HG02759 (cell line): ENCODE data around the gene BCAS1.
A peak's percentile ranks its signal among the peaks of the same experiment; 100 is the strongest.
"Not testable (repeated sequence)": the region's sequence is repeated elsewhere in the genome, so short reads cannot be mapped to it uniquely, and the experiment has no call there.

ENCODE experiments used
- ATAC-seq: cut with Tn5 transposase; IDR thresholded peaks from one replicate; pipeline ENCODE4 v1.9.1; 2021; ENCODE audit warnings: mild to moderate bottlenecking, moderate library complexity; ENCODE audit not compliant: unreplicated experiment

Gene BCAS1

DNA sequence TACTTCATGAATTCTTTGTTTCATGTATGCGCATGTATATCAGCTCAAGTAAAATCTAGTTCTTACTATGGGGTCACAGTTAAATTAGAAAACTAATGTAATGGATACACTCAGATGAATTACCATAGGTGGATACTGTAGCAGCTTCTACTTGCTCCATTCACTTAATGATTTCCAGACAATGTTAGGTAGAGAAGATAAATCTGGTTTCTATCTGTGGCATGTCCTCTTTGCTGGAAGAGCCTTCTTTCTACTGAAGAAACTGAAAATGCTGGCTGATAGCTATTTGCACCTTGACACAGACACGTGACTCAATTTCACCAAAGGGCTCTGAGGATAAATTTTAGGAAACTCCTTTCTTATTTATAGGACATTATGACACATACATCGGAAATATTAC, 49.5 kb downstream of the BCAS1 start:
- no peak for ATAC-seq

DNA sequence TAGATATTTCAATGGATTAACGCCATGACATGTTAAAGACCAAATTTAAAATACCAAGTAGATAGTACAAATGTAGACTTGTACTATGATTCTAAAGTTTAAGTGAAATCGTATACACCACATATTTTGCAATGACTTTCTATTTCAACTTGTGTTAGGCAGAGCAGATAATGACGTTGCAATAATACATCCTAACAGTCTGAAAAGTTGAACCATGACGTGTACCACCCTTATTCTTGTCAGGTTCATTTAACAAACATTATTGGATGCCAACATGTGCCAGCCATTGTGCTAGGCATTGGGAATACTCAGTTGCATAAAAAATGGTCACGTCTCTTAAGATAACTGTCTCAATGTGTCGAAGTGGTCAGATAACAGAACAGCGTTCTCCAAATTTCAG, 50.0 kb downstream of the BCAS1 start:
- no peak for ATAC-seq

DNA sequence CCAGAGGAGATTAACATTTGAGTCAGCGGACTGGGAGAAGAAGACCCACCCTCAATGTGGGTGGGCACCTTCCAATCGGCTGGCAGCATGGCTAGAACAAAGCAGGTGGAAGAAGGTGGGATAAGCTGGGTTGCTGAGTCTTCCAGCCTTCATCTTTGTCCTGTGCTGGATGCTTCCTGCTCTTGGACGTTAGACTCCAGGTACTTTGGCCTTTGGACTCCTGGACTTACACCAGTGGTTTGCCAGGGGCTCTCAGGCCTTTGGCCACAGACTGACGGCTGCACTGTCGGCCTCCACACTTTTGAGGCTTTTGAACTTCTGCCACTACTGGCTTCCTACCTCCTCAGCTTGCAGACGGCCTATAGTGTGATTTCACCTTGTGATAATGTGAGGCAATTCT, 50.8 kb downstream of the BCAS1 start:
- no peak for ATAC-seq

DNA sequence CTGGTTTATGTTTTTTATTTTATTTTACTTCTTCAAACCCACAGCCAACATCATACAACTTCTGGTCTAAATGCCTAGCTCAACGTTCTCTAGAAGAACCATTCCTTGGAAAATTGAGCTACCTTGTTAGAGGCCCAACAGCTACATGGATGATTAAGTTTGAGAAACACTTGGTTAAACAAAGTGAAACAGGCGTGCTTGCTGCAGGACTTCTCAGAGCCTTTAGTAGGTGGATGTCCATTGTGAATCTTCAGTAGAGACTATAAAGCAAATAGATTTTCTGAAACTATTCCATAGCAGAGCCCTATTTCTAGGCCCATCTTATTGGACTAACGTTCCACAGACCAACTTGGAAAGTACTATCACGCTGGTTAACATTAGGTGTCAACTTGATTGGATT, 51.3 kb downstream of the BCAS1 start:
- ATAC-seq, result no peak

DNA sequence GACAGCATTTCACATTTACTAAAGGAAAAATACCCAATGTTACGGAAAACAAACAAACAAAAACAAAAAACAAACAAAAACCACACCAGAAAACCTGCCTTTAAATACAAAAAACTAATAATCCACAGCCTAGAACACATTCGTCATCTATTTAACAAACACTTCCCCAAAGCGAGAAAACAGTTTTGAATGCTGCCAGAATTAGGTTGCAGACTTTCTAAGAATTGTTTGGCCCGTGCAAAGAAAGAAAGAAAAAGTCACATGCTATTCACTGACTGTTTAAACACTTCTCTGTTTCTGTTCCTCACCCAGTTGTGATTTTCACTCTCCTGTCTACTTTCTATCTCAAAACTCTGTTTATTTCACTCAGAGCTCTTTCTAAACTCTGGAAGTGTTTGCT, 52.5 kb downstream of the BCAS1 start:
- ATAC-seq, result peak; percentile 85

DNA sequence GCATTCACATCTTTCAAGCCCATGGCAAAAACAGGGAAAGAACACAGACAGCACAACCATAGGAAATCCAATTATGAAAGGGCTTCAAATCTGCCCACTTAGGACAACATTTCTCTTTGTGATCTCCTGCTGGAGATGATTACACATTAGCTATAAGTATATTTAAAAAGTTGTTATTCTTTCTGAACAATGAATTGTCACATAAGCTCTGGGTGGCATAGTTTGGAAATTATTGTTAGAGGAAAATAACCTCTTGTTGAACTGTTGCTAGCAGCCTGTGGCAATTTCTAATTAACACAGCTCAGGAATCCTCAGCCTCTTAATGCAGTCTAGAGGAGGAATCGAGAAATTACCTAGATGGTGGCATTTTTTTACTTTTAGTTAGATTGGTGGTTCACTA, 54.9 kb downstream of the BCAS1 start:
- no peak for ATAC-seq

DNA sequence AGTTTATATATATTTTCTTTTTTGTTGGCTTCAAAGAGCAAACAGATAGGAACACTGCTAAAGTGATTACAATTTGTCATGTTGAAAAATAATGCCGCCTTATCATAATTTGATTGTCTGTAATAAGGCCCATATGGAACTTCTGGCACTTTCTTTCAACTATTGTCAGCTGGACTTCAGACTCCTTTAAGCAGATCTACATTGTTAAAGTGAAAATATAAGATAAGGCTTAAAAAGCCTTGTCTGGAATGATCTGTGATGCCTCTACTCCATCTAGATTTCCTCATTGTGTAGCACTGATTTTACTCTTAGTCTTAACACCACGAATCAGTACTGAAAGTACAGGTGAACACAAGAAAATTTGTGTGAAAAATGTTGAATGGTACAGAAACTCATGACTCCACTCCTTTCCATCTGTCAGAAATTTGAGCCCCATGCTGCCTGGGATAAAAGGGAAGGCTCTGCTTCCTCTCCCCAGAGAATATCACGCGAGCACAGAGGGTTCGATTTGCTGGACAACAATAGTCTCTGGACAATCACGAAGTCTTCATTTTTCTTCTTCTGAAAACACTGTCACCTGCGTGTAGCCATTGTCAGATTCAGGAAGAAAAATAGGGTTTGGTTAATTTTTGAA, 56.0 kb downstream of the BCAS1 start:
- ATAC-seq, result no peak

DNA sequence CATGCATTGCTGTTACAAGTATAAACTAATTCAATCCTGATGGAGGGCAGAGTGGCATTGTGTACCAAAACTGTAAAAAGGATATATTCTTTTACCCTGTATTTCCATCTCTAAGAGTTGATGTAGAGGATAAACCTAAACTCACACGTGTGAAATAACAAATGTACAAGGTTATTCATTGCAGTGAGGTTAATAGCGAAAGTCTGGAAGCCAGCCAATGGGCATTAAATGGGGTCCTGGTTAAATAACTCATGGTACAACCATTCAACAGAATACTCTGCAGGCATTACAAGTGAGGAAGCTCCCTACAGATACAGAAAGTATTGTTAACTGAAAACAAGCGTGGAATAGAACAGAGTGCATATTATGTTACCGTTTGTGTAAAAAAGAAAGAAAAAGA, 56.9 kb downstream of the BCAS1 start:
- ATAC-seq, result no peak

DNA sequence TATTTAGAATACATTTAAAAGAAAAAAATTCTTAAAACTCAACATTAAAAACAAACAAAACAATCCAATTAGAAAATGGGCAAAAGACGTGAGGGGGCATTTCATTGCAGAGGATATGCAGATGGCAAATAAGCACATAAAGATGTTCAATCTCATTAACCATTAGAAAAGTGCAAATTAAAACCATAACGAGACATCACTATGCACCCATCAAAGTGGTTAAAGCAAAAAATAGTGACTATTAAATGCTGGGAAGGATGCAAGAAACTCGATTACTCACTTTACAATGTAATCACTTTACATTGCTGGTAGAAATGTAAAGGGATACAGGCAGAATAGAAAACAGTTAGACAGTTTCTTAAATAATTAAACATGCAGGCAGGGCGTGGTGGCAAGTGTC, 59.0 kb downstream of the BCAS1 start:
- ATAC-seq, result no peak

DNA sequence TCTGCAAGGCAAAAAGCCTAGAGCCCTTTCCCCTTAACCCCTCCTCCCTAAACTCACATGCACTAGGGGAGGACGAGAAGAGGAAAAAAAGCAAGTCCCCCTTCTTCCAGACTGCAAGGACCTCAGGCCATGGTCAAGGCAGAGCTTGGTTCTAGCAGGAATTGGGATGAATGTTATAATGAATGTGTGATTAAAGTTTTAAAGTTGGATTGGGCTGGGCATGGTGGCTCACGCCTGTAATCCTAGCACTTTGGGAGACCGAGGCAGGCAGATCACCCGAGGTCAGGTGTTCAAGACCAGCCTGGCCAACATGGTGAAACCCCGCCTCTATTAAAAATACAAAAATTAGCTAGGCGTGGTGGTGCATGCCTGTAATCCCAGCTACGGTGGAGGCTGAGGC, 64.2 kb downstream of the BCAS1 start:
- ATAC-seq, result not testable (repeated sequence)

DNA sequence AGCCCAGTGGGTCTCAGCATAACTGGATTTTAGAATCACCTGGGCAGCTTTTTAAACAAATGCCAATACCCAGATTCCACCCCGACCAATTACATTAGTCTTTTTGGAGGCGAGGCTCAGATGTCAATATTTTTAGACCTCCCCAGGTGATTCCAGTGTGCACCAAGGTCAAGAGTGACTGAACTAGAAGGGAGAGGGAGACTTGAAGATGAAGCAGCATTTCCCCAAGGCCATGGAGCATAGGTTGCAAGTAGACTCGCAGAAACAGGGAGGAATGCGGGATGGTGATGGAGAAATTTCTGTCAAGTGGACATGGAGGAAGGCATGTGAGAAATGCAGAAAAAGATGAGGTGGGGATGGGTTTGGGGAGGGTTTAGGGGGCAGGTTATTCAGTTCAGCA, 64.9 kb downstream of the BCAS1 start:
- no peak for ATAC-seq

DNA sequence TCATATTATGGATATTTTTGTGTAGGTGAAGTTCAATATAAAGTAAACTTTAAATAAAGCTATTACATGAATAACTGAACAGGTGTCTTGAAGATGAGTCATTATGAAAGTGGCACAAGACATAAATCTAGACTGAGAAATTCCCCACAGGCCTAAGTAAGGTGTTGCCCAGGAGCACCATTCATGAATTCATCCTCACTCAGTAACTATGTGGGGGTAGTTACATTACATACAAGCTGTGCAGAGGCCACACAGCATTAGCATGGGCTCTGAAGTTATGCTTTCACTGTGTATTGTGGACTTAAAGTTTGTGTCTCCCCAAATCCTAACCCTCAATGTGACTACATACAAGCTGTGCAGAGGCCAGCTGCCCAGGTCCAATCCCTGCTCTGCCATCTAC, 65.9 kb downstream of the BCAS1 start:
- ATAC-seq, result peak; percentile 99

DNA sequence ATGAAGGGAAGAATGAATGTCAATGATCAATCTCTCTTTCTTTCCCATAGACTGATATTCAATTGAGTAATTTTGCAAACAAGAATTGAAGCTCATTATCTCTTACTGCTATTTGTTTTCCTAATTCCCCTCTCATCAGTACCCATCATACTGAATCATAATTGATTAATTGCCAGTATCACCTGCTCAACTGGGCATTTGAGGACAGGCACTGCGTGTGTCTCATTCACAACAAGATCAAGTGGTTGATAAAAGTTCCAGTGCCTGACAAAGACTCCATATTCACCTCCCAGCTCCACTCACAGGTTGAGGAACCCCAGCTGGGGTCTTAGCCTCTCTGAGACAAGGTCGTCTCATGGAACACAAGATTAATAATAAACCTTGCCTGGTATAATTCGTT, 67.7 kb downstream of the BCAS1 start:
- no peak for ATAC-seq

DNA sequence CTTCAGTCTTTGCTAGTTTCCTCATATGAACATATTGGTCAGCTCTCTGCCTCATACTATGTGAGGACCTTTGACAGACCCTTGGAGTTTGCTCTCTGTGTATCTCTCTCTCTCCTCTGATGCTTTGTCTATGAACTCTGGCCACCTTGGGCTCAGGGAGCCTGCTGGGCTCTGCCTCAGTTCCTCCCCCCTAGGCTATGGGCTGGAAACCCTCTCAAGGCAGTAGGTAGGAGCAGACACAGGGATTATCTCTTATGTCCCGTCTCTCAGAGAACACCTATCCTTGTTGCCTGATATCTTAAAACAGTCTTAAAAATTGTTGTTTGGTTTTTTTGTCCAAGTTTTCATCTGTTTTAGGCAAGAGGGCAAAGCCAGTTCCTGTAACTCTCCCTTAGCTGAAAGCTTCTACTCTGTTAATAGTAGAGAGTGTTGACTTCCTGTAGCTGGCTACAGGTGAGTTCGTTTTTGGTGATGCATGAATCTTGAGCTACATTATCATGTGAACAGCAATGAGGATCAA, 68.3 kb downstream of the BCAS1 start:
- ATAC-seq, result no peak

DNA sequence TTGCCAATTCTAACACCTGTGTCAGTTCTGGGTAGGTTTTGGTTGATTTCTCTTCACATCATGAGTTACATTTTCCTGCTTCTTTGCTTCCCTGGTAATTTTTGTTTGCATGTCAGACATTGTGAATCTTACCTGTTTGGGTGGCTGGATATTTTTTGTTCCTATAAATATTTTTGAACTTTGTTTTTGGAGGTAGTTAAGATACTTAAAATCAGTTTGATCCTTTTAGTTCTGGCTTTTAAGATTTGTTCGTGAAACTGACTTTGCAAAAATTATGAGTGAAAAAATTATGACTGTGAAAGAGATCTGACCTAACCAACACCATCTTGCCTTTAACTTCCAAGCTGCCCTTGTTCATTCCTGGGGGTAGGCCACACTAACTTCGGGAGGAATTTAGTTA, 69.5 kb downstream of the BCAS1 start:
- ATAC-seq, result no peak

DNA sequence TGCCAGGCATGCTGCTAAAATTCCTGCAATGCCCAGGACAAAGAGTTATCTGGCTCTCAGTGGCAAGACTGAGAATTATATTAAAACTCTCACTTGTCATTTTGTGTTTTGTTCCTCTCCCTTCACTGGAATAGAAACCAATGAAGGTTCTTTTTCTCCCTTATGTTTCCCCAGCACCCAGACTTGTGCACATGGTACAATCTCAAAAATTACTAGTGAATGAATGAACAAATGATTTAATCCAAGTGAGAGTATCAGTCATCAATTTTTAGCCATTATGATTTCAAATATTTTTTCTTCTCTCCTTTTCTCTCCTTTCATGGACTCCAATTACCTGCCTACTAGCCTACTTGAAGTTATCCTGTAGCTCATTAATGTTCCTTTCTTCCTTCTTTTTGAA, 70.1 kb downstream of the BCAS1 start:
- no peak for ATAC-seq

DNA sequence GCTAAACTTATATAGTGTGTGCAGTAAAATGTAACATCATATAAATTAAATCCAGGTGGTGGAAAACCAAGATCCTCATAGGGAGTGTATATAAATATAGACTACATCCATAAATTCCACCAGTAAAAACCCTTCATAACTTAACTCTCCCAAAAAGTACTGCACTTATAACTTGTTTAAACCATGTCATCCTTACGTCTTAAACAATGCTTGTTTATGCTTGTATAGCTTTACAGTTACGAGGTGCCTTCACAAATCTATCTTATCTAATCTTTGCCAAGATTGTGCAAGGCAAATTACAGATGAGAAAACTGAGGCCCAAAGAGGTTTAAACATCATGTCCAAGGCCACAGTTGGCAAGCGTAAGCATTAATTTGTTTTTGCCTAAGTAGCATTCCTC, 71.3 kb downstream of the BCAS1 start:
- no peak for ATAC-seq

DNA sequence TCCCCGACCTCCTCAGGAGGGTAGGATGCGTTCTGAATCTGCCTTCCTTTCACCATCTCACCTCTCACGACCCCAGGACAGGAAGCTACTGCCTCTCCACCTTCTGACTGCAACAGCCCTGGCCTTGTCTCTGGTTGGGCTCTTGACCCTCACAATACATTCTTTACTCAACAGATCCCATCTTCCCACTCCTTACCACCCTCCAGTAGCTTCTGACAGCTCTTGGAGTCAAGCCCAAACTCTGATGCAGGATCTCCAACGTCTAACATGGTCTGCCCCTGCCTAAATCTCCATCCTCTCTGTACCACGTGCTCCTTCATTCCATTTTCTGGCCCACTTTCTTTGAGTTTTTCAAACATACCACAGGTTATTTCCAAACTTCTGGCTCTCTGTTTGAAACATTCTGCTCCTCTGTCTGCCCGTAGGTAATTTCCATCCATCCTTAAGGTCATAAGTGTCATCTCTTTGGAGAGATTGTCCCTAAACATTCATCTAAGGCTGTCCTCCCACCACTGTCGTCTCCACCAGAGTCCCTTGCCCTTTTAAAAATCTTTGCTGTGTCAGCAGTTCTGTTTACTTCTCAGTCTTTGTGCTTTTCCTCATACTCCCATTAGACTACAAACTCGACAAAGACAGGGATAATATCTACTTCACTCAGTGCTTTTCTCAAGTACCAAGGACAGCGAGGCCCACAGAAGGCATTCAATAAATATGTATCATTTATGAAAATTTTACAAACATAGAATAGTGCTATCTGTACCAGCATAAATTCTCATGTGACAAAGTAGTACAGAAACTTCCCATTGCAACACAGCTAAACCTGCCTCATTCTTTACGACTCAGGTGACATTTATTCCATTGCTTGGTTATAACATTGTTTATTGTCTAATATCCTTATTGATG, 73.6 kb downstream of the BCAS1 start:
- no peak for ATAC-seq

DNA sequence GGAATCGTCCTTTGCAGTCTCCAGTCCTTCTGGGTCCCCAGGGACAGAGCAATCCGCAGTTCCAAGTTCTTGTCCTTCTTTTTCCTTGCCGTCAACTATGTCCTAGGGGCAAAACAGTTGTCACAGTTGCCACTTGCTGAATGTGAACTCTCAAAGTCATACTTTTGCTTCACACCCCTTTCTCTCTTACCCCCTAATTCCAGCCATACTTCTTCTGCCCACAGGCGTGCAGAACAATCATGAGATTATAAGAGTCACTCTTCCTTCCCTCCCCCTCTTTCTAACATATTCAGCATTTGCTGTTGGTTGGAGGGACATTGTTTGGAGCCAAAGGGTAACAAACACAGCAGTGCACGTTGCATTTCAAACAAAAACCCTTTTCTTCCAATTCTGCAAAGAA, 74.4 kb downstream of the BCAS1 start:
- ATAC-seq, result no peak

DNA sequence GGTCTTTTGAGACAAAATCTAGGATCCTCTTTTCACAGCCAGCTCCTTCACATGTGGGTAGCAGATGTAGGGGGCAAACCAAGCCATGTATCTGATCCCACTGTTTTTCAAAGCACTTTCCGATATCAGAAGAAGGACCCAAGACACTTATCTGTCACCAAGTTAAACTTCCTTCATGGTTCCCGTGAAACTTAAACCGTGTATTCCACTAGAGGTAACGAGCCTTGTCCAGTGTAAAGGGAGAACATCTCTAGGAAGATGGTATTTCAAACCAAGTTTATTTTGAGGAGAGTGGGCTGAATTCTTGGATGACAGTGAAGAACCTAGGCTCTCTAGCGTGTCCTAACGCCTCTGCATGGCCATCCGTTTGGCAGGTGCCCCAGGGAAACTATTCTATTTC, 76.3 kb downstream of the BCAS1 start:
- ATAC-seq, result no peak

DNA sequence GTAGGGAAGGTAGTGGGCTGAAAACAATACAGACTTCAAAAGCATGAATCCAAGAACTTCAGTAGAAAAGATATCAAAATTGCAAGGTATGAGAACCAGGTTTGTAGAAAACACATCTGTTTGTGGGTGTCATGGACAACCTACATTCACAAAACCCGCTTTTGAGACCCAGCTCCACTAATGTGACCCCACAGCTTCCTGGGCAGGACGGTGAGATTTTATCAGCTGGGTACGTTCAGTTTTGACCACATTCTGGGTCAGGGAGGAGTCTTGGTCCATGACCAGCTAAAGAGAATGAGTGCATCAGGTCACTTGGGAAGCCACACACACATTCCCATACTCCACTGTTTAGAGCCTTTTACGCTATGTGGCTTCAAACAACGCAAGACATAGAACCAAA, 77.1 kb downstream of the BCAS1 start:
- ATAC-seq, result no peak

DNA sequence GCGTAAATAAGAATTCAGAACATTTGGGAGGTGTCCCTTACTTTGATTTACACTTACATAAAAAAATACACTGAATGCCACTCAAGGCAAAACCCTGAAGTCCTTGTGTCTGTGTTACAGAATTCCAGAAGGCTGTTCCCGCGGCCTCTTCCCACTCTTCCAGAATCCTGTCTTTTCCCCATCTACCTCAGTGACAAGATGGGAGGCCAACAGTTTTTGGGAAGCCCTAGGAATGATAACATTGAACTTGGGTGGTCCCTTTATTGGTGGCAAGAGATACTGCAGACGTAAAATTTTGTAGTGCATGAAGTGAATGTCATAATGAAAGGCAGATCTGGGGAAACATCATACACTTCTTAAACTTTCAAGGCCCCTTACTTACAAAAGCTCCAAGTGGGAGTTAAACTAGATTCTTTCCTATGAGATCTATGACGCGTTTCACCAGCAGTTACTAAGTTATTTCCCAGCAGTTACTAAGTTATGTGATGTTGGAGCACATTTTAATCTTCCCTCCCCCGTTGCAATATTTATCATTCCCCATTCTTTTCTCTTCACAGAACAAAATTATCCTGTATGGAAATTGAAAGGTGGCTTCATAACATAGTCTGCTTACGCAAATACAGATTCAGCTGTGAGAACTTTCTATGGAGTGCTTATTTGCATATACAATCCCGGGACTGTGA, 79.5 kb downstream of the BCAS1 start:
- no peak for ATAC-seq
